ENCODE data around the gene CAMSAP1. TPM values are rescaled to one million over a fixed set of nuclear protein-coding genes. Genes with fewer than 3 reads are reported as not detected.

Gene CAMSAP1
- polyA plus RNA-seq, 4 donors, result 1.6 to 6.7 (median 3.2) TPM

GRCh38 chr9:135761150-135761844, 146.0 kb downstream of the CAMSAP1 start:
- Histone ChIP-seq H3K27ac (ENCODE audit: low read depth in 1 of 3, low read length in 2 of 3) (no peak overlapping the region), H3K9me3 (ENCODE audit: control insufficient read depth in 2 of 2, insufficient read depth in 1 of 2, low read depth in 1 of 2, low read length in 1 of 2) (peaks cover 0 to 13% of the 10 kb centered on the region in 2 donors), H3K4me1 (ENCODE audit: control insufficient read depth in 3 of 3, insufficient read depth in 2 of 3, low read depth in 1 of 3, low read length in 2 of 3) (no peaks in the 10 kb centered on the region), H3K36me3 (ENCODE audit: control insufficient read depth in 3 of 3, insufficient read depth in 2 of 3, low read depth in 1 of 3, low read length in 3 of 3) (no peaks in the 10 kb centered on the region), H3K27me3 (ENCODE audit: control insufficient read depth in 3 of 3, insufficient read depth in 3 of 3, low read length in 3 of 3) (no peaks in the 10 kb centered on the region), H3K4me3 (ENCODE audit: low read depth in 1 of 3, low read length in 3 of 3) (no peak overlapping the region)
- FAIRE-seq (no peak), DNase-seq (no peak)
- 64 to 67% (median 66%) methylated on average over 15 to 20 of the region's 20 CpGs for WGBS, 3 donors

DNA sequence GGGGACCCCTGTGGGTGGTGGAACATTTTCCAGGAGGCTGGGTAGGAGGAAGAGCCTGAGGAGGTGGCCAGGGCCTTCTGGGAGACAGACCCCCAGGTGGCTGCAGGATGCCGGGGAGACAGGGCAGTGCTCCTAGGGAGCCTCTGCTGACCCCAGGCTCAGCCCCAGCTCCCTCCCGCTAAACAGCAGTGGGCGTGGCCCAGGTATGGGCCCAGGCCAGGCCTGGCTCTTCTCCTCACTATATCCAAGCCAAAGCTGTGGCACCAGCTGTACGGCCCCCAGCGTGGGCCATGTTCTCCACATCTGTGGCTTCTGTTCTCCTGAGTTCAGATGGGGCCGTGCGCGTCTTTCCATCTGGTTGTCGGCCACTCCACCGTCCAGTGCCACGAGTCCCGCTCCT, 146.9 kb downstream of the CAMSAP1 start:
- Histone ChIP-seq H3K27ac (ENCODE audit: low read depth in 1 of 3, low read length in 2 of 3) (no peak overlapping the region), H3K9me3 (ENCODE audit: control insufficient read depth in 2 of 2, insufficient read depth in 1 of 2, low read depth in 1 of 2, low read length in 1 of 2) (peaks cover 0 to 5% of the 10 kb centered on the region in 2 donors), H3K27me3 (ENCODE audit: control insufficient read depth in 3 of 3, insufficient read depth in 3 of 3, low read length in 3 of 3) (no peaks in the 10 kb centered on the region), H3K36me3 (ENCODE audit: control insufficient read depth in 3 of 3, insufficient read depth in 2 of 3, low read depth in 1 of 3, low read length in 3 of 3) (no peaks in the 10 kb centered on the region), H3K4me3 (ENCODE audit: low read depth in 1 of 3, low read length in 3 of 3) (no peak overlapping the region), H3K4me1 (ENCODE audit: control insufficient read depth in 3 of 3, insufficient read depth in 2 of 3, low read depth in 1 of 3, low read length in 2 of 3) (no peaks in the 10 kb centered on the region)
- WGBS, 3 donors, result 76 to 80% (median 79%) methylated on average over 12 of the region's 12 CpGs
- DNase-seq, result no peak
- no peak for FAIRE-seq

- Histone ChIP-seq H3K27me3 (ENCODE audit: control insufficient read depth in 3 of 3, insufficient read depth in 3 of 3, low read length in 3 of 3) (no peaks in the 10 kb centered on the region), H3K9me3 (ENCODE audit: control insufficient read depth in 2 of 2, insufficient read depth in 1 of 2, low read depth in 1 of 2, low read length in 1 of 2) (no peaks in the 10 kb centered on the region), H3K36me3 (ENCODE audit: control insufficient read depth in 3 of 3, insufficient read depth in 2 of 3, low read depth in 1 of 3, low read length in 3 of 3) (no peaks in the 10 kb centered on the region), H3K27ac (ENCODE audit: low read depth in 1 of 3, low read length in 2 of 3) (no peak overlapping the region), H3K4me3 (ENCODE audit: low read depth in 1 of 3, low read length in 3 of 3) (no peak overlapping the region), H3K4me1 (ENCODE audit: control insufficient read depth in 3 of 3, insufficient read depth in 2 of 3, low read depth in 1 of 3, low read length in 2 of 3) (no peaks in the 10 kb centered on the region)
- WGBS, 3 donors, result 76 to 90% (median 79%) methylated on average over 11 to 24 of the region's 24 CpGs
- DNase-seq, result no peak
- FAIRE-seq, result no peak
Observed at GRCh38 chr9:135759676-135760300, 147.6 kb downstream of the CAMSAP1 start.

- Histone ChIP-seq H3K4me1 (ENCODE audit: control insufficient read depth in 3 of 3, insufficient read depth in 2 of 3, low read depth in 1 of 3, low read length in 2 of 3) (no peaks in the 10 kb centered on the region), H3K4me3 (ENCODE audit: low read depth in 1 of 3, low read length in 3 of 3) (no peak overlapping the region), H3K36me3 (ENCODE audit: control insufficient read depth in 3 of 3, insufficient read depth in 2 of 3, low read depth in 1 of 3, low read length in 3 of 3) (no peaks in the 10 kb centered on the region), H3K27me3 (ENCODE audit: control insufficient read depth in 3 of 3, insufficient read depth in 3 of 3, low read length in 3 of 3) (no peaks in the 10 kb centered on the region), H3K27ac (ENCODE audit: low read depth in 1 of 3, low read length in 2 of 3) (no peak overlapping the region), H3K9me3 (ENCODE audit: control insufficient read depth in 2 of 2, insufficient read depth in 1 of 2, low read depth in 1 of 2, low read length in 1 of 2) (no peaks in the 10 kb centered on the region)
- DNase-seq, result no peak
- no peak for FAIRE-seq
- 71 to 85% (median 83%) methylated on average over 7 to 10 of the region's 10 CpGs for WGBS, 3 donors
Observed at GRCh38 chr9:135758870-135759269, 148.5 kb downstream of the CAMSAP1 start.

Other genes with a start within 250 kb of the CAMSAP1 start
- gene LCN9, start 244.2 kb downstream of the CAMSAP1 start, polyA plus RNA-seq, result not detected
- not detected for gene SOHLH1, start 208.1 kb downstream of the CAMSAP1 start, polyA plus RNA-seq
- under 1 TPM in 2 of 4 donors, not detected in 2; 0.22 to 0.25 TPM for gene KCNT1, start 205.4 kb downstream of the CAMSAP1 start, polyA plus RNA-seq
- gene UBAC1, start 53.8 kb upstream of the CAMSAP1 start, polyA plus RNA-seq, result 10 to 100 TPM; 19.9 to 78.5 (median 63.3) TPM
- gene NACC2, start 187.7 kb upstream of the CAMSAP1 start, polyA plus RNA-seq, result 10 to 100 TPM in 1 of 4 donors, 1 to 10 TPM in 3; 4.9 to 10.1 (median 8.0) TPM
- 10 to 100 TPM; 21.2 to 43.9 (median 32.2) TPM for gene TMEM250, start 211.3 kb upstream of the CAMSAP1 start, polyA plus RNA-seq